ENCODE results near the gene NR1I3. TPM values are rescaled to one million over a fixed set of nuclear protein-coding genes. Genes with fewer than 3 reads are reported as not detected.

NR1I3 gene
- total RNA-seq, 1 experiment from 2014 or later: not detected

DNA sequence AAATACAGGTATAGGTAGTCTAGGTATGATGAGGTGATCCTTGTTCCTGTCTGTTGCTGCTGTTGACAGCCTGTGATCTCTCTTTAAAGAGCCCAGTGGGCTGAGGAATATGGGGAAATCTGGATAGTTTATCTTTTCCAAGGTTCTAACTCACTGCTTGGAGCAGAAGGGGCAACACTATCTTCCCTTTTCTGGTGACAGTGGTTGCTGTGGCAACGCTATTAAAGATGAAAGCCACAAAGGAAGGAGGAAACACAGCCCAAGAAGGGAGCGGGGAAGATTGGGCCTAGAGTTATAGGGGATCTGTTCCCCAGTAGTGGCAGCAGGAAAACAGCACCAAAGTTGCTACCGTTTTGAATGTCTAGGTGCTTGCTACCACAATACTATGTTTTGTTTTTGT is 29.3 kb upstream of the NR1I3 start:
- Histone ChIP-seq H3K27ac (ENCODE audit: insufficient read length, low read depth, low read length) (no peak overlapping the region), H4K8ac (replicated peaks; ENCODE audit: insufficient read length, low read depth, low read length) (no peak overlapping the region), H3K18ac (ENCODE audit: insufficient read length, low read depth, low read length) (no peak overlapping the region), H3K9me3 (ENCODE audit: control insufficient read depth, low read depth, low read length) (no peaks in the 10 kb centered on the region), H2BK5ac (ENCODE audit: insufficient read length, low read length) (no peak overlapping the region), H3K27me3 (ENCODE audit: insufficient read depth, low read length) (no peaks in the 10 kb centered on the region), H3K79me1 (ENCODE audit: insufficient read depth, low read depth, low read length, poor library complexity, severe bottlenecking) (no peaks in the 10 kb centered on the region), H2AK5ac (ENCODE audit: insufficient read length, low read length) (no peak overlapping the region), H3K9ac (ENCODE audit: extremely low read depth, insufficient read length, low read length) (no peak overlapping the region), H4K20me1 (ENCODE audit: control insufficient read depth, insufficient read depth, insufficient read length) (no peaks in the 10 kb centered on the region), H3K14ac (ENCODE audit: insufficient read depth, low read length) (no peak overlapping the region), H3K4me2 (ENCODE audit: insufficient read depth, insufficient read length, low read length) (no peak overlapping the region), H3K79me2 (ENCODE audit: insufficient read depth, low read length) (no peaks in the 10 kb centered on the region), H4K5ac (ENCODE audit: insufficient read length, low read depth, low read length) (no peak overlapping the region), H3K23me2 (ENCODE audit: insufficient read length, low read depth, low read length, poor library complexity, severe bottlenecking) (no peaks in the 10 kb centered on the region), H3K56ac (ENCODE audit: insufficient read length, low read depth, low read length) (no peak overlapping the region), H3T11ph (ENCODE audit: low read length) (no peak overlapping the region), H3K23ac (ENCODE audit: insufficient read length, low read depth, low read length) (no peak overlapping the region), H2AFZ (ENCODE audit: low read length) (no peak overlapping the region), H2BK15ac (ENCODE audit: low read depth, low read length) (no peak overlapping the region), H2BK12ac (ENCODE audit: insufficient read length, low read depth, low read length) (no peak overlapping the region), H2BK120ac (ENCODE audit: low read depth, low read length, poor library complexity, severe bottlenecking) (no peak overlapping the region), H2BK20ac (ENCODE audit: low read depth, low read length, poor library complexity, severe bottlenecking) (no peak overlapping the region), H3K4me1 (ENCODE audit: insufficient read depth, low read length) (no peaks in the 10 kb centered on the region), H4K91ac (ENCODE audit: insufficient read length, low read depth, low read length) (no peak overlapping the region), H3K4ac (ENCODE audit: low read depth, low read length) (no peak overlapping the region)
- H3K4me1 Mint-ChIP-seq: peaks cover 14 to 15% of the 10 kb centered on the region in 2 experiments
- no CpG with 5 or more reads among the region's 3 CpGs for WGBS (ENCODE audit: extremely low coverage, insufficient read length, low lambda C conversion rate)
- H3K9me3 Mint-ChIP-seq: no peaks in the 10 kb centered on the region
- no peaks in the 10 kb centered on the region for H3K36me3 Mint-ChIP-seq (ENCODE audit: insufficient read depth in 1 of 3, low read depth in 3 of 3)
- DNase-seq: no peak
- no peak overlapping the region for H3K4me3 Mint-ChIP-seq
- TF ChIP-seq, protein P1, sequence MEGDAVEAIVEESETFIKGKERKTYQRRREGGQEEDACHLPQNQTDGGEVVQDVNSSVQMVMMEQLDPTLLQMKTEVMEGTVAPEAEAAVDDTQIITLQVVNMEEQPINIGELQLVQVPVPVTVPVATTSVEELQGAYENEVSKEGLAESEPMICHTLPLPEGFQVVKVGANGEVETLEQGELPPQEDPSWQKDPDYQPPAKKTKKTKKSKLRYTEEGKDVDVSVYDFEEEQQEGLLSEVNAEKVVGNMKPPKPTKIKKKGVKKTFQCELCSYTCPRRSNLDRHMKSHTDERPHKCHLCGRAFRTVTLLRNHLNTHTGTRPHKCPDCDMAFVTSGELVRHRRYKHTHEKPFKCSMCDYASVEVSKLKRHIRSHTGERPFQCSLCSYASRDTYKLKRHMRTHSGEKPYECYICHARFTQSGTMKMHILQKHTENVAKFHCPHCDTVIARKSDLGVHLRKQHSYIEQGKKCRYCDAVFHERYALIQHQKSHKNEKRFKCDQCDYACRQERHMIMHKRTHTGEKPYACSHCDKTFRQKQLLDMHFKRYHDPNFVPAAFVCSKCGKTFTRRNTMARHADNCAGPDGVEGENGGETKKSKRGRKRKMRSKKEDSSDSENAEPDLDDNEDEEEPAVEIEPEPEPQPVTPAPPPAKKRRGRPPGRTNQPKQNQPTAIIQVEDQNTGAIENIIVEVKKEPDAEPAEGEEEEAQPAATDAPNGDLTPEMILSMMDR (conservative IDR thresholded peaks at IDR 0.05): no peak
- H3K27me3 Mint-ChIP-seq (ENCODE audit: low read depth): peaks cover 9% of the 10 kb centered on the region
- H3K27ac Mint-ChIP-seq: no peak overlapping the region

Measured in H9 (cell line).